H9 (cell line): ENCODE measurements around the gene NDC1. TPM values are rescaled to one million over a fixed set of nuclear protein-coding genes. Genes with fewer than 3 reads are reported as not detected.

Experiments
- DNase-seq: peaks from one replicate; pipeline ENCODE4 v3.0.0-alpha.2; 2017
- H2AFZ ChIP-seq: one replicate; pipeline ENCODE4 v1.6.1; 2013; ENCODE audit warnings: mild to moderate bottlenecking, low read length, control low read depth, moderate library complexity
- H2AK5ac ChIP-seq: 2 replicates; pipeline ENCODE4 v1.6.1; 2013; ENCODE audit warnings: low read length, control low read depth, mixed read lengths; ENCODE audit not compliant: insufficient read length
- H2BK120ac ChIP-seq: one replicate; pipeline ENCODE4 v1.6.1; 2013; ENCODE audit warnings: low read depth, mild to moderate bottlenecking, low read length, control low read depth, inconsistent platforms; ENCODE audit not compliant: poor library complexity, severe bottlenecking
- H2BK12ac ChIP-seq: 2 replicates; pipeline ENCODE4 v1.6.1; 2013; ENCODE audit warnings: low read length, control low read depth, mixed read lengths, low read depth; ENCODE audit not compliant: insufficient read length
- H2BK15ac ChIP-seq: 2 replicates; pipeline ENCODE4 v1.6.1; 2013; ENCODE audit warnings: low read depth, low read length, control low read depth
- H2BK20ac ChIP-seq: one replicate; pipeline ENCODE4 v1.6.1; 2013; ENCODE audit warnings: low read depth, mild to moderate bottlenecking, low read length, control low read depth, inconsistent platforms; ENCODE audit not compliant: poor library complexity, severe bottlenecking
- H2BK5ac ChIP-seq: 2 replicates; pipeline ENCODE4 v1.6.1; 2013; ENCODE audit warnings: low read length, control low read depth, mixed read lengths; ENCODE audit not compliant: insufficient read length
- H3K14ac ChIP-seq: 2 replicates; pipeline ENCODE4 v1.6.1; 2013; ENCODE audit warnings: low read length, control low read depth; ENCODE audit not compliant: insufficient read depth
- H3K18ac ChIP-seq: 2 replicates; pipeline ENCODE4 v1.6.1; 2013; ENCODE audit warnings: low read depth, mild to moderate bottlenecking, mixed read lengths, low read length, control low read depth; ENCODE audit not compliant: insufficient read length
- H3K23ac ChIP-seq: 2 replicates; pipeline ENCODE4 v1.6.1; 2013; ENCODE audit warnings: low read length, control low read depth, mixed read lengths, low read depth; ENCODE audit not compliant: insufficient read length
- H3K23me2 ChIP-seq: 2 replicates; pipeline ENCODE4 v1.6.1; 2013; ENCODE audit warnings: low read depth, mild to moderate bottlenecking, mixed read lengths, low read length, control low read depth; ENCODE audit not compliant: insufficient read length, poor library complexity, severe bottlenecking
- H3K27ac ChIP-seq: 2 replicates; pipeline ENCODE4 v1.5.1; 2013; ENCODE audit warnings: low read length, control low read depth, mixed read lengths, low read depth; ENCODE audit not compliant: insufficient read length
- H3K27me3 ChIP-seq: 2 replicates; pipeline ENCODE4 v1.6.1; 2013; ENCODE audit warnings: low read length, control low read depth, inconsistent platforms; ENCODE audit not compliant: insufficient read depth
- H3K4ac ChIP-seq: 2 replicates; pipeline ENCODE4 v1.6.1; 2013; ENCODE audit warnings: low read depth, mild to moderate bottlenecking, control low read depth, inconsistent platforms, low read length, moderate library complexity
- H3K4me1 ChIP-seq: 2 replicates; pipeline ENCODE4 v1.6.1; 2013; ENCODE audit warnings: low read length, control low read depth, inconsistent platforms; ENCODE audit not compliant: insufficient read depth
- H3K4me2 ChIP-seq: 2 replicates; pipeline ENCODE4 v1.6.1; 2013; ENCODE audit warnings: low read length, control low read depth, mixed read lengths; ENCODE audit not compliant: insufficient read length, insufficient read depth
- H3K56ac ChIP-seq: 2 replicates; pipeline ENCODE4 v1.6.1; 2013; ENCODE audit warnings: low read depth, mild to moderate bottlenecking, mixed read lengths, low read length, control low read depth; ENCODE audit not compliant: insufficient read length
- H3K79me1 ChIP-seq: 2 replicates; pipeline ENCODE4 v1.6.1; 2013; ENCODE audit warnings: low read depth, mild to moderate bottlenecking, moderate library complexity, low read length, control low read depth, inconsistent platforms; ENCODE audit not compliant: insufficient read depth, poor library complexity, severe bottlenecking
- H3K79me2 ChIP-seq: 2 replicates; pipeline ENCODE4 v1.6.1; 2013; ENCODE audit warnings: low read length, control low read depth, inconsistent platforms; ENCODE audit not compliant: insufficient read depth
- H3K9ac ChIP-seq: 2 replicates; pipeline ENCODE4 v1.6.1; 2013; ENCODE audit warnings: low read length, control low read depth, mixed read lengths; ENCODE audit not compliant: insufficient read length; ENCODE audit errors: extremely low read depth
- H3K9me3 ChIP-seq: one replicate; pipeline ENCODE4 v1.6.1; 2013; ENCODE audit warnings: low read depth, low read length, inconsistent platforms; ENCODE audit not compliant: control insufficient read depth
- H3T11ph ChIP-seq: one replicate; pipeline ENCODE4 v1.6.1; 2013; ENCODE audit warnings: mild to moderate bottlenecking, low read length, control low read depth, inconsistent platforms
- H4K20me1 ChIP-seq: one replicate; pipeline ENCODE4 v1.6.1; 2013; ENCODE audit not compliant: control insufficient read depth, insufficient read length, insufficient read depth
- H4K5ac ChIP-seq: 2 replicates; pipeline ENCODE4 v1.6.1; 2013; ENCODE audit warnings: low read depth, mild to moderate bottlenecking, mixed read lengths, low read length, control low read depth; ENCODE audit not compliant: insufficient read length
- H4K8ac ChIP-seq: replicated peaks from 2 replicates; pipeline ENCODE4 v1.6.1; 2013; ENCODE audit warnings: low read length, control low read depth, mixed read lengths, low read depth; ENCODE audit not compliant: insufficient read length
- H4K91ac ChIP-seq: 2 replicates; pipeline ENCODE4 v1.6.1; 2013; ENCODE audit warnings: low read depth, mild to moderate bottlenecking, moderate library complexity, mixed read lengths, low read length, control low read depth; ENCODE audit not compliant: insufficient read length
- H3K27ac Mint-ChIP-seq, 3 experiments: 2 replicates in 2 of 3; 3 replicates in 1 of 3; pipeline ENCODE4 v1.8.0; 2020 to 2021; ENCODE audit warnings: mixed read lengths in 3 of 3, mild to moderate bottlenecking in 1 of 3, moderate library complexity in 1 of 3
- H3K27me3 Mint-ChIP-seq: 2 replicates; pipeline ENCODE4 v1.8.0; 2021; ENCODE audit warnings: low read depth, mild to moderate bottlenecking, moderate library complexity, mixed read lengths
- H3K36me3 Mint-ChIP-seq, 3 experiments: 2 replicates in 2 of 3; 3 replicates in 1 of 3; pipeline ENCODE4 v1.8.0; 2020 to 2021; ENCODE audit warnings: low read depth in 3 of 3, mixed read lengths in 3 of 3; ENCODE audit not compliant: insufficient read depth in 1 of 3
- H3K4me1 Mint-ChIP-seq, 2 experiments: 2 replicates each; pipeline ENCODE4 v1.8.0; 2020; ENCODE audit warnings: mixed read lengths in 2 of 2
- H3K4me3 Mint-ChIP-seq, 2 experiments: 2 replicates in 1 of 2; 3 replicates in 1 of 2; pipeline ENCODE4 v1.8.0; 2020 to 2021; ENCODE audit warnings: mild to moderate bottlenecking in 2 of 2, mixed read lengths in 2 of 2, moderate library complexity in 1 of 2
- H3K9me3 Mint-ChIP-seq, 2 experiments: 2 replicates in 1 of 2; 3 replicates in 1 of 2; pipeline ENCODE4 v1.8.0; 2020; ENCODE audit warnings: mild to moderate bottlenecking in 2 of 2, mixed read lengths in 2 of 2, moderate library complexity in 1 of 2
- CTCF ChIP-seq: fragments of 200-600 bp; sonication (generic); conservative IDR thresholded peaks from 3 replicates; pipeline ENCODE4 v1.8.0; 2021; ENCODE audit warnings: antibody characterized with exemption, mild to moderate bottlenecking
- WGBS: extraction: QIAGEN DNeasy Blood & Tissue Kit; methylation state at CpG from one replicate; pipeline ENCODE4 v1.1.7; 2013; ENCODE audit warnings: missing lambda C conversion rate, low lambda C conversion rate, mixed read lengths; ENCODE audit not compliant: insufficient read length; ENCODE audit errors: extremely low coverage; 5-methylcytosine and 5-hydroxymethylcytosine counted together
- total RNA-seq: library from RNA; stranded (reverse); gene quantifications from 2 replicates; pipeline ENCODE4 v1.2.1, GENCODE V29; 2021

The NDC1 gene
- total RNA-seq, 1 experiment from 2014 or later: 49.3 TPM

DNA sequence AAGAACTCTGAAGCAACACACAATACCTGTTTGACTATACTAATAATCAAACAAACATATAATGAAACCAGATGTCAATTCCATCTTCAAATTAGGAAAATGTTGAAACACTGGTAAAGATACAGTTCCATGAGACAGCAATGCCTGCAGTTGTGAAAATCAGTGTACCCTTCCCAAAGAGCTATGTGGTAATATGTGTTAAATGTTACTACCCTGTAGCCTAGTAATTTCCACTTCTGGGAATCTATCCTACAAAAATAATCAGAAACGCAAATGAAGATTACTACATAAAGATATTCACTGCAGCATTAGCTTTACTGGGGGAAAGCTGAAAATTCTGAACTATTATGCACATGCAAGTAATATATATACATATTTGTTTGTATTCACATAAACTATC is 116.1 kb downstream of the NDC1 start:
- H3K27me3 Mint-ChIP-seq: peaks cover 18% of the 10 kb centered on the region
- H3K4me3 Mint-ChIP-seq: no peak overlapping the region
- Histone ChIP-seq H3K4ac (no peak overlapping the region), H4K20me1 (no peaks in the 10 kb centered on the region), H3K23ac (no peak overlapping the region), H3K27me3 (no peaks in the 10 kb centered on the region; the same call in 1 of the 2 replicates), H4K8ac (no peak overlapping the region), H3K79me1 (no peaks in the 10 kb centered on the region), H3K4me2 (no peak overlapping the region), H2BK5ac (no peak overlapping the region), H4K5ac (no peak overlapping the region), H3K9me3 (no peaks in the 10 kb centered on the region), H3K9ac (no peak overlapping the region), H3K27ac (no peak overlapping the region), H3K23me2 (no peaks in the 10 kb centered on the region), H2BK15ac (no peak overlapping the region), H3K4me1 (0 out of 2 replicates have a peak, but pooled peaks cover 2% of the 10 kb centered on the region), H2BK20ac (no peak overlapping the region), H2AK5ac (no peak overlapping the region), H2BK120ac (no peak overlapping the region), H2AFZ (no peak overlapping the region), H3K56ac (no peak overlapping the region), H3K18ac (no peak overlapping the region), H3K14ac (no peak overlapping the region), H3K79me2 (no peaks in the 10 kb centered on the region), H3T11ph (no peak overlapping the region), H4K91ac (no peak overlapping the region), H2BK12ac (no peak overlapping the region)
- peaks cover 7 to 11% of the 10 kb centered on the region in 2 experiments for H3K4me1 Mint-ChIP-seq
- H3K27ac Mint-ChIP-seq: no peak overlapping the region
- DNase-seq: no peak
- TF ChIP-seq CTCF: no peak
- no peaks in the 10 kb centered on the region for H3K36me3 Mint-ChIP-seq
- WGBS: no CpG with 5 or more reads among the region's 1 CpG
- H3K9me3 Mint-ChIP-seq: no peaks in the 10 kb centered on the region
